B cell (primary cell): ENCODE measurements around the gene PLAU.
"Not testable (repeated sequence)": the region's sequence is repeated elsewhere in the genome, so short reads cannot be mapped to it uniquely, and the experiment has no call there.

Experiments
- CTCF ChIP-seq: fragments of 200-600 bp; IDR thresholded peaks from one replicate; pipeline ENCODE4 v1.8.0; 2022; ENCODE audit warnings: antibody characterized with exemption, mild to moderate bottlenecking
- EZH2 ChIP-seq: IDR thresholded peaks from 2 replicates; pipeline ENCODE4 v1.6.1; 2012; ENCODE audit warnings: borderline replicate concordance, low read depth, mild to moderate bottlenecking, moderate library complexity, low read length; ENCODE audit not compliant: insufficient read depth, poor library complexity, severe bottlenecking

GRCh38 chr10:73890830-73891229, 20.1 kb upstream of the PLAU start:
- not testable (repeated sequence) for TF ChIP-seq CTCF, EZH2
